ENCODE measurements around the gene ANKRD35. TPM values are rescaled to one million over a fixed set of nuclear protein-coding genes. Genes with fewer than 3 reads are reported as not detected.

ANKRD35 gene
- total RNA-seq, 1 donor from 2014 or later = not detected

- POLR2A ChIA-PET = interaction anchor here (1.1 to 3.9 kb wide), 12 partner anchors 11 to 135 kb away, joined by 3 to 109 read pairs (median 15); partner anchors contain the start of genes ANKRD34A, ANKRD35, LIX1L and NUDT17
Observed at GRCh38 chr1:145917595-145917994, 31.9 kb upstream of the ANKRD35 start.

GRCh38 chr1:145916745-145917144 is 31.1 kb upstream of the ANKRD35 start:
- H3K27me3 Mint-ChIP-seq = no peaks in the 10 kb centered on the region
- H3K27ac Mint-ChIP-seq = peak overlapping the region; percentile 27
- ATAC-seq (ENCODE audit: low read depth) = no peak
- peaks cover 39% of the 10 kb centered on the region for H3K4me1 Mint-ChIP-seq
- no peak for DNase-seq
- intact Hi-C loops (cut with micrococcal nuclease) = no loop called here
- ChIA-PET CTCF (interaction anchor here (1.0 kb wide), 1 partner anchor 72 kb away, joined by 4 read pairs; no protein-coding TSS in a partner anchor), POLR2A (interaction anchor here (1.3 to 3.9 kb wide), 5 partner anchors 12 to 71 kb away, joined by 3 to 109 read pairs (median 6); partner anchors contain the start of genes ANKRD34A, LIX1L, NUDT17 and PIAS3)
- H3K4me3 Mint-ChIP-seq = peak overlapping the region; percentile 64
- no peak for TF ChIP-seq CTCF (IDR thresholded peaks at IDR 0.05)
- H3K9me3 Mint-ChIP-seq = no peaks in the 10 kb centered on the region
- peaks cover 54% of the 10 kb centered on the region for H3K36me3 Mint-ChIP-seq (ENCODE audit: low read depth)

More at GRCh38 chr1:145917595-145917994, 31.9 kb upstream of the ANKRD35 start:
- Mint-ChIP-seq H3K36me3 (ENCODE audit: low read depth) (peaks cover 49% of the 10 kb centered on the region), H3K27ac (peak overlapping the region; percentile 93), H3K4me1 (peaks cover 35% of the 10 kb centered on the region), H3K9me3 (no peaks in the 10 kb centered on the region), H3K4me3 (peak overlapping the region; percentile 95), H3K27me3 (no peaks in the 10 kb centered on the region)
- TF ChIP-seq CTCF (IDR thresholded peaks at IDR 0.05) = no peak
- DNase-seq = no peak
- intact Hi-C loops (cut with micrococcal nuclease) = no loop called here
- CTCF ChIA-PET = interaction anchor here (1.2 to 1.5 kb wide), 3 partner anchors 9 to 60 kb away, joined by 3 to 6 read pairs (median 4); partner anchors contain the start of gene RBM8A
- no peak for ATAC-seq (ENCODE audit: low read depth)

- DNase-seq = no peak
- Mint-ChIP-seq H3K4me1 (peaks cover 19% of the 10 kb centered on the region), H3K27ac (no peak overlapping the region), H3K4me3 (no peak overlapping the region), H3K9me3 (no peaks in the 10 kb centered on the region), H3K27me3 (no peaks in the 10 kb centered on the region), H3K36me3 (ENCODE audit: low read depth) (peaks cover 60% of the 10 kb centered on the region)
- intact Hi-C loops (cut with micrococcal nuclease) = no loop called here
- no peak for ATAC-seq (ENCODE audit: low read depth)
- POLR2A ChIA-PET = no interaction called here
- no peak for TF ChIP-seq CTCF (IDR thresholded peaks at IDR 0.05)
- CTCF ChIA-PET = interaction anchor here (6.7 kb wide), 1 partner anchor 66 kb away, joined by 54 read pairs; the partner anchor contains the start of gene NUDT17
Observed at GRCh38 chr1:145912128-145912641, 26.5 kb upstream of the ANKRD35 start.

- H3K4me1 Mint-ChIP-seq = peaks cover 9% of the 10 kb centered on the region
Observed at GRCh38 chr1:145908653-145909052, 23.0 kb upstream of the ANKRD35 start.

More at GRCh38 chr1:145908653-145909052, 23.0 kb upstream of the ANKRD35 start:
- H3K27me3 Mint-ChIP-seq = no peaks in the 10 kb centered on the region
- POLR2A ChIA-PET = interaction anchor here (0.5 to 3.4 kb wide), 4 partner anchors 10 to 63 kb away, joined by 4 to 11 read pairs (median 8); partner anchors contain the start of genes NUDT17, PEX11B and RBM8A
- no peak for ATAC-seq (ENCODE audit: low read depth)
- no peak overlapping the region for H3K4me3 Mint-ChIP-seq
- no peak for TF ChIP-seq CTCF (IDR thresholded peaks at IDR 0.05)
- intact Hi-C loops (cut with micrococcal nuclease) = no loop called here
- CTCF ChIA-PET = interaction anchor here (1.1 to 6.7 kb wide), 2 partner anchors 17 to 62 kb away, joined by 3 to 54 read pairs; partner anchors contain the start of gene NUDT17
- no peak overlapping the region for H3K27ac Mint-ChIP-seq
- peaks cover 35% of the 10 kb centered on the region for H3K36me3 Mint-ChIP-seq (ENCODE audit: low read depth)
- no peak for DNase-seq
- no peaks in the 10 kb centered on the region for H3K9me3 Mint-ChIP-seq
